ENCODE measurements around the gene ME1. TPM values are rescaled to one million over a fixed set of nuclear protein-coding genes. Genes with fewer than 3 reads are reported as not detected.
"Not testable (repeated sequence)": the region's sequence is repeated elsewhere in the genome, so short reads cannot be mapped to it uniquely, and the experiment has no call there.

The ME1 gene
- total RNA-seq, 1 donor from 2014 or later = 0.07 TPM

- intact Hi-C loops (cut with micrococcal nuclease) = no loop called here
These were observed 170.3 kb downstream of the ME1 start for GRCh38 chr6:83260577-83260976.

GRCh38 chr6:83258517-83258916 lies 172.3 kb downstream of the ME1 start:
- intact Hi-C loops (cut with micrococcal nuclease) = no loop called here

GRCh38 chr6:83257791-83258190 lies 173.1 kb downstream of the ME1 start:
- intact Hi-C loops (cut with micrococcal nuclease) = no loop called here

- intact Hi-C loops (cut with micrococcal nuclease) = not testable (repeated sequence)
These were observed 174.1 kb downstream of the ME1 start for GRCh38 chr6:83256719-83257118.

- intact Hi-C loops (cut with micrococcal nuclease) = no loop called here
These were observed 178.1 kb downstream of the ME1 start for GRCh38 chr6:83252719-83253118.

- intact Hi-C loops (cut with micrococcal nuclease) = no loop called here
These were observed 180.6 kb downstream of the ME1 start for GRCh38 chr6:83250235-83250634.

- intact Hi-C loops (cut with micrococcal nuclease) = no loop called here
These were observed 183.4 kb downstream of the ME1 start for GRCh38 chr6:83247471-83247870.

GRCh38 chr6:83231146-83231545 lies 199.7 kb downstream of the ME1 start:
- intact Hi-C loops (cut with micrococcal nuclease) = no loop called here

GRCh38 chr6:83226517-83226916 lies 204.3 kb downstream of the ME1 start:
- intact Hi-C loops (cut with micrococcal nuclease) = no loop called here

GRCh38 chr6:83221889-83222479 lies 208.9 kb downstream of the ME1 start:
- intact Hi-C loops (cut with micrococcal nuclease) = loop anchor here (1.0 kb wide), 3 partner anchors 293 to 1006 kb away; no protein-coding TSS in a partner anchor

- intact Hi-C loops (cut with micrococcal nuclease) = no loop called here
These were observed 209.6 kb downstream of the ME1 start for GRCh38 chr6:83221276-83221675.

- intact Hi-C loops (cut with micrococcal nuclease) = no loop called here
These were observed 210.7 kb downstream of the ME1 start for GRCh38 chr6:83220121-83220520.

- intact Hi-C loops (cut with micrococcal nuclease) = no loop called here
These were observed 212.2 kb downstream of the ME1 start for GRCh38 chr6:83218646-83219045.

GRCh38 chr6:83216806-83217205 lies 214.0 kb downstream of the ME1 start:
- intact Hi-C loops (cut with micrococcal nuclease) = no loop called here

GRCh38 chr6:83215131-83216047 lies 215.5 kb downstream of the ME1 start:
- intact Hi-C loops (cut with micrococcal nuclease) = loop anchor here (1.0 to 2.0 kb wide), 5 partner anchors 22 to 969 kb away; partner anchors contain the start of genes DOP1A, IBTK, PGM3 and RWDD2A

GRCh38 chr6:83202031-83202430 lies 228.8 kb downstream of the ME1 start:
- intact Hi-C loops (cut with micrococcal nuclease) = no loop called here

- intact Hi-C loops (cut with micrococcal nuclease) = no loop called here
These were observed 231.0 kb downstream of the ME1 start for GRCh38 chr6:83199863-83200225.

- intact Hi-C loops (cut with micrococcal nuclease) = no loop called here
These were observed 231.5 kb downstream of the ME1 start for GRCh38 chr6:83199173-83199862.

- intact Hi-C loops (cut with micrococcal nuclease) = no loop called here
These were observed 232.2 kb downstream of the ME1 start for GRCh38 chr6:83198486-83199172.

GRCh38 chr6:83193747-83194566 lies 236.9 kb downstream of the ME1 start:
- intact Hi-C loops (cut with micrococcal nuclease) = loop anchor here (1.0 to 5.0 kb wide), 6 partner anchors 21 to 1442 kb away; partner anchors contain the start of genes CEP162, CYB5R4, DOP1A and IBTK

Data from T-helper 1 cell treated with Interleukin-12 subunit alpha and Interleukin-12 subunit beta and Interleukin-4 antibody, amounts not matched to agents 30 ng/mL and 1 ng/mL, for 36 hours (primary cell).